Activated CD4-positive, alpha-beta T cell treated with anti-CD3 and anti-CD28 coated beads, Interleukin-2, Interleukin-6, amounts not matched to agents 100 ng/mL and 50 ng/mL, durations not matched to agents 16 hours and 8 hours (primary cell): ENCODE measurements around the gene C1orf146.
"Not testable (repeated sequence)": the region's sequence is repeated elsewhere in the genome, so short reads cannot be mapped to it uniquely, and the experiment has no call there.

Experiments
- DNase-seq: peaks from one replicate; pipeline ENCODE4 v3.0.0-alpha.2; 2020

Gene C1orf146

DNA sequence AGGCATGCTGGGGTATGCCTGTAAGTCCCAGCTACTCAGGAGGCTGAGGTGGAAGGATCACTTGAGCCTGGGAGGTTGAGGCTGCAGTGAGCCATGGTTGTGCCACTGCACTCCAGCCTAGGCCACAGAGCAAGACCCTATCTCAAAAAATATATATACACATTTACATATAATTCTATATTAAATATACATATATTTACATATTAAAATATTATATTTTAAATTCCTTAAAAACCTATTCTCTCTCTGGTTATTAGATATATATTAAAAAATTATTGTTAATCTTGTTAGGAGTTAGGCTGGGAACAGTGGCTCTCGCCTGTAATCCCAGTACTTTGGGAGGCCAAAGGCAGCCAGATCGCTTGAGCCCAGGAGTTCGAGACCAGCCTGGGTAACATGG, 58.4 kb downstream of the C1orf146 start:
- DNase-seq = no peak

- DNase-seq = no peak
Measured at GRCh38 chr1:92277105-92277723, 59.5 kb downstream of the C1orf146 start.

DNA sequence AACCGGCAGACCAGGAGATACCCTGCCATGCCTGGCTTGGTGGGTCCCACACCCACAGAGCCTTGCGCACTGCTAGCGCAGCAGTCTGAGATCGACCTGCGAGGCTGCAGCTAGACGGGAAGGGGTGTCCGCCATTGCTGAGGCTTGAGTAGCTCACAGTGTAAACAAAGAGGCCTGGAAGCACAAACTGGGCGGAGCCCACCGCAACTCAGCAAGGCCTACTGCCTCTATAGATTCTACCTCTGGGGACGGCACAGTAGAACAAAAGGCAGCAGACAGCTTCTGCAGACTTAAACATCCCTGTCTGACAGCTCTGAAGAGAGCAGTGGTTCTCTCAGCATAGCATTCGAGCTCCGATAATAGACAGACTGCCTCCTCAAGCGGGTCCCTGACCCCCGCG, 62.1 kb downstream of the C1orf146 start:
- not testable (repeated sequence) for DNase-seq

- DNase-seq = not testable (repeated sequence)
Measured at GRCh38 chr1:92281411-92281810, 63.7 kb downstream of the C1orf146 start.

DNA sequence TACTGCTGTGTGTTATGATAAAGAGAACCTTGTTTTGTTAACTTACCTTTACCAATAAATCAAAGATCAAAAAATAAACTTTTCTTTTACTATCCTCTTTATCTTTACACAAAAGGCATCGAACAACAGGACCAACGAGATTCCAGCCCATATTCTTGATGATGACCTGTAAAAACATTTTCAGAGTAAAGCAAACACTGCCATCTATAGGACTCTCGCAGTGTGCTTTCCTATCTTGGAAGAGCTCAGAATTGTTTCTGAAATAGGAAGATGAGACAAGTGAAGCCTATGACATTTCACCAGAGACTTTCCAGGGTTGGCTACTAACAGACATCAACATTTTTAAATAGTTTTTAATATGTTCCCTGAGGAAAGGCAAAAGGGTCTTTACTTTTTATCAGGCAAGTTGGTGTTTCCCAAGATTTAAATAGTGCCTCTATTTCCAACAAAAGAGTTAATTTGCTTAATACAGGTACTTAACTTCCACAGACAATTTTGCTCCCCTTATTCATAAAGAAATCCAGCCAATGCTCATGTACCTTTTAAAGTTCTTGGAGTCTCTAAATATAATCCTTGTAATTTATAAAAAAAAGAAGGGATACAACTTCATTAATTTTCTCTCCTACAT, 73.8 kb downstream of the C1orf146 start:
- peak; percentile 32 for DNase-seq
